ENCODE measurements around the gene STX5. TPM values are rescaled to one million over a fixed set of nuclear protein-coding genes. Genes with fewer than 3 reads are reported as not detected.
A peak's percentile ranks its signal among the peaks of the same experiment; 100 is the strongest.
"Not testable (repeated sequence)": the region's sequence is repeated elsewhere in the genome, so short reads cannot be mapped to it uniquely, and the experiment has no call there.

Gene STX5
- polyA plus RNA-seq, 3 donors = 50.3 to 54.5 (median 51.4) TPM

GRCh38 chr11:62854825-62855570 is 23.1 kb upstream of the STX5 start:
- DNase-seq (ENCODE audit: low read depth in 3 of 3, low spot score in 2 of 3) = no peak

GRCh38 chr11:62854013-62854824 is 22.4 kb upstream of the STX5 start:
- DNase-seq (ENCODE audit: low read depth in 3 of 3, low spot score in 2 of 3) = no peak

GRCh38 chr11:62853279-62853965 is 21.6 kb upstream of the STX5 start:
- DNase-seq (ENCODE audit: low read depth in 3 of 3, low spot score in 2 of 3) = no peak

GRCh38 chr11:62852523-62853188 is 20.8 kb upstream of the STX5 start:
- DNase-seq (ENCODE audit: low read depth in 3 of 3, low spot score in 2 of 3) = no peak

DNA sequence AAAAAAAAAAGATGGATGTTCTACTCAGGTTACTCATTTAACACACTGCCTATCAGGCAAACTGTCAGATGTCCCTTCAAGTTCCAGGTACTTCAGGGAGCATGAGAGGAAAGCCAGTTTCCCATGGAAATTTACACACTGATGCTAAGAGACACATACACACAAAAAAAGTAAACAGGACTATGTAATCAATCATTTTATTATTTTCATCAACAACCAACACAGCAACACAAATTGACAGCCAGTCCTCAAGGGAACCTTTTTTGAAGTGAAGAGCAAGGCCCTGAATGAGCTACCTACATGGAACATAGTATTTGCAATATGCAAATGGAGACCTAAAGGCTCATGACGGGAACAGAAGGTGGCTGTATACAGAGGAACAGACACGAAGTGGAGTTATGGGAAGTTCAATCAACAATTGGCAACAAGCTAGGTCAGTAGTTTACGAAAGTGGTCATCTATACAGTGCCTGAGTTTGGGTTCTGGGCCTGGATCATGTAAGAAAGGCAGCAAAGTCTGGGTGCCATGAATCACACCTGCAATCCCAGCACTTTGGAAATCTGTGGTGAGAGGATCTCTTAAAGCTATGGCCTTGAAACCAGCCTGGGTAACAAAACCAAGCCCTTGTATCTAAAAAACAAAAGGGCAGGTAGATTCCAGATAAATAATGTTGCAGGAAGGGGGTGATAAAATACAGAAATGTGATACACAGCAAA is 20.1 kb upstream of the STX5 start:
- DNase-seq (ENCODE audit: low read depth in 3 of 3, low spot score in 2 of 3) = no peak

GRCh38 chr11:62850911-62851806 is 19.3 kb upstream of the STX5 start:
- DNase-seq (ENCODE audit: low read depth in 3 of 3, low spot score in 2 of 3) = no peak

DNA sequence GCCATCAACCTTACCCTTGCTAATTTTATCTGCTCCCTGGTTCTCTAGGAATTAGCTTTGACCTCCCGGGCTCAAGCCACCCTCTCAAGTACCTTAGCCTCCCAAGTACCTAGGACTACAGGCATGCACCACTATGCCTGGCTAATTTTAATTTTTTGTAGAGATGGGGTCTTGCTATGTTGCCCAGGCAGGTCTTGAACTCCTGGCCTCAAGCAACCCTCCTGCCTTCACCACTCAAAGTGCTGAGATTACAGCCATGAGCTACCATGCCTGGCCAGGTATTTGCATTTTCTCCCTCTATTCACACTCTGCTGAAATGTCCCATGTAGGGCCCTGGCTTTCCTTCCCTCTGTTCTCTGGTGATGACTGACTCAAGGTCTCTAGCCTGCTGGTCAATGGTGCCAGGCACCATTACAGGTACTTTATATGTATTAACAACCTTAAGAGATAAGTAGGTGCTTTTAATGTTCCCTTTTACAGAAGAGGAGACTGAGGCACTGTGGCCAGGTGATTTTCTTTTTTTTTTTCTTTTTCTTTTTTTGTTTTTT is 16.0 kb upstream of the STX5 start:
- DNase-seq (ENCODE audit: low read depth in 3 of 3, low spot score in 2 of 3) = no peak

DNA sequence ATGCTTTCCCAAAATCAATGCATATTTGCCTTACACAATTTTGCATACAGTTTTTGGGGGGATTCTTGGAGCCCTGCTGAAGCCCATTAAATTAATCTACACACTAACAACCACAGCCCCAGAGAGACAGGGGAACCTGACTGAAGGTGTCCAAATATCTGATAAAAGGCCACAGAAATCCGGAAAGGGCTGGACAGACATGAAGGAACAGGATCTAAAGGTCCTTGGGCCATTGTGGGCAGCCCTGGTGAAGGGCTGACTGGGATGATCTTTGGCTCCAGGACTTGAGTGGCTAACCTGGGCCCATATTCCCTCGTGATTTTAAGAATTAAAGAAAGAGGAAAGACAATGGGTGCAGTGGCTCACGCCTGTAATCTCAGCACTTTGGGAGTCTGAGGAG is 14.3 kb upstream of the STX5 start:
- no peak for DNase-seq (ENCODE audit: low read depth in 3 of 3, low spot score in 2 of 3)

DNA sequence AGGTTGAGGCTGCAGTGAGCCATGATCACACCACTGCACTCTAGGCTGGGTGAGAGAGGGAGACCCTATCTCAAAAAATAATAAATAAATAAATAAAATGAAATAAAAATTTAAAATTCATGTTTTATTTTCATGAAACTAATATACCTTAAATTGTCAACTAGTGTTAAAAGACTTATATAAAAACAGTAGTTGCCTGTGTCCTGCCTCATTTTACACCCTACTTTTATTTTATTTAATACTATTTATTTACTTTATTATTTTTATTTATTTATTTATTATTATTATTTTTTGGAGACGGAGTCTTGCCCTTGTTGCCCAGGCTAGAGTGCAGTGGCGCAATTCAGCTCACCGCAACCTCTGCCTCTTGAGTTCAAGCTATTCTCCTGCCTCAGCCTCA is 12.3 kb upstream of the STX5 start:
- no peak for DNase-seq (ENCODE audit: low read depth in 3 of 3, low spot score in 2 of 3)

DNA sequence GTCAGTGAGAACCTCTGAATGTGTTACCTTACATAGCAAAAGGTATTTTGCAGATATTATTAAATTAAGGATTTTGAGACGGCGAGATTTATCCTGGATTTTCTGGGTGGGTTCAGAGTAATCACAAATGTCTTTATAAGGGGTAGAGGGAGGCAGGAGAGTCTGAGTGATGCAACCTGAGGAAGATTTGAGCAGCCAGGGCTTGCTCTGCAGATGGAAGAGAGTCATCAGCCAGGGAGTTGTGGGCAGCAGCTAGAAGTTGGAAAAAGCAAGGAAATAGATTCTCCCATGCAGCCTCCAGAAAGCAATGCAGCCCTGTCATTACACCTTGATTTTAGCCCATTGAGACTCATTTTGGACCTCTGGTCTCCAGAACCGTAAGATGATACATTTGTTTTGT is 11.6 kb upstream of the STX5 start:
- no peak for DNase-seq (ENCODE audit: low read depth in 3 of 3, low spot score in 2 of 3)

- DNase-seq (ENCODE audit: low read depth in 3 of 3, low spot score in 2 of 3) = not testable (repeated sequence)
Measured at GRCh38 chr11:62842891-62843290, 11.0 kb upstream of the STX5 start.

GRCh38 chr11:62842171-62842741 is 10.4 kb upstream of the STX5 start:
- peak in 1 of 3 donors; percentile 64 for DNase-seq (ENCODE audit: low read depth in 3 of 3, low spot score in 2 of 3)

- peak; percentile 94 to 98 (median 95) for DNase-seq (ENCODE audit: low read depth in 3 of 3, low spot score in 2 of 3)
Measured at GRCh38 chr11:62841361-62842170, 9.7 kb upstream of the STX5 start.

DNA sequence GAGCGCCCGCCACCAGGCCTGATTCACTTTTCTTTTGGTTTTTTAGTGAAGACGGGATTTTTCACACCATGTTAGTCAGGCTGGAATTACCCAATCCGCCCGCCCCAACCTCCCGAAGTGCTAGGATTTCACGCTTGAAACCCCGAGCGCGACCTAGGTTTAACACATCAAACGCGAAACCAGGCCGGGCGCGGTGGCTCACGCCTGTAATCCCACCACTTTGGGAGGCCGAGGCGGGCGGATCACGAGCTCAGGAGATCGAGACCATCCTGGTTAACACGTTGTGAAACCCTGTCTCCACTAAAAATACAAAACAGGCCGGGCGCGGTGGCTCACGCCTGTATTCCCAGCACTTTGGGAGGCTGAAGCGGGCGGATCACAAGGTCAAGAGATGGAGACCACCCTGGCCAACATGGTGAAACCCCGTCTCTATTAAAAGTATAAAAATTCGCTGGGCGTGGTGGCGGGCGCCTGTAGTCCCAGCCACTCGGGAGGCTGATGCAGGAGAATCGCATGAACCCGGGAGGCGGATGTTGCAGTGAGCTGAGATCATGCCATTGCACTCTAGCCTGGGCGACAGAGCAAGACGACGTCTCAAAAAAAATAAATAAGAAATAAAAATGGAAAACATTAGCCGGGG is 9.0 kb upstream of the STX5 start:
- DNase-seq (ENCODE audit: low read depth in 3 of 3, low spot score in 2 of 3) = peak in 1 of 3 donors; percentile 67

GRCh38 chr11:62839050-62839945 is 7.4 kb upstream of the STX5 start, which contains the start of gene WDR74:
TSS of gene WDR74 (minus strand) at chr11:62839590. CDS start at chr11:62839570, 20 bp downstream.
- DNase-seq (ENCODE audit: low read depth in 3 of 3, low spot score in 2 of 3) = peak; percentile 85 to 93 (median 91)

DNA sequence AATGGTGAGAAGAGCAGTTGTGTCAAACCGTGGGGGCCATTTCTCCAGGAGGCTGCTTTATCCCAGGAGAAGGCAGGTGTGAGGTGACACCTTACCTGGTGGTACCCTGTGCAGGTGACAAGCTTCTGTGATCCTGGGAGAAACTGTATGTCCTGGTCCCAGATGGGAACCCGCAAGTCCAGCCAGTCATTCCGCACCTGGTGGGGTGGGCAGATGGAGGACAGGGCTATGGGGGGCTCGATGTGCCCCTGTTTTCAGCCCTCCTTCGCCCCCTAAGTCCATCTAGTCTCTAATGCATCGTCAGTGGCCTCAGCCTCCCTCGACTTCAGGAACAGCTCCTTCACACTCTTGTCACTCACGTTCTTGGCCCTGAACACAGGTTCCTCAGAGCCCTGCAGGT is 3.5 kb upstream of the STX5 start:
- DNase-seq (ENCODE audit: low read depth in 3 of 3, low spot score in 2 of 3) = no peak

Measured in right renal cortex interstitium (tissue), 3 donors.